Muscle layer of colon (tissue), 2 donors: ENCODE measurements around the gene RUNX1.

Experiments used
- H3K27ac ChIP-seq: one replicate; pipeline ENCODE4 v1.7.0; 2013; ENCODE audit warnings: low read depth, mild to moderate bottlenecking, low read length, moderate library complexity
- H3K27me3 ChIP-seq, 2 donors: one replicate each; pipeline ENCODE4 v1.7.0; 2013; ENCODE audit warnings: low read length in 2 of 2, mild to moderate bottlenecking in 2 of 2; ENCODE audit not compliant: insufficient read depth in 2 of 2, control insufficient read depth in 1 of 2
- H3K36me3 ChIP-seq: one replicate; pipeline ENCODE4 v1.7.0; 2013; ENCODE audit warnings: mild to moderate bottlenecking, low read length; ENCODE audit not compliant: insufficient read depth
- H3K4me1 ChIP-seq: one replicate; pipeline ENCODE4 v1.7.0; 2013; ENCODE audit warnings: mild to moderate bottlenecking, low read length; ENCODE audit not compliant: insufficient read depth
- H3K4me3 ChIP-seq, 2 donors: one replicate each; pipeline ENCODE4 v1.7.0; 2013; ENCODE audit warnings: low read length in 2 of 2, low read depth in 1 of 2, mild to moderate bottlenecking in 1 of 2, moderate library complexity in 1 of 2
- H3K9ac ChIP-seq: one replicate; pipeline ENCODE4 v1.7.0; 2013; ENCODE audit warnings: low read length
- H3K9me3 ChIP-seq: one replicate; pipeline ENCODE4 v1.7.0; 2013; ENCODE audit warnings: mild to moderate bottlenecking, low read length
- donor health status: abdominal sarcoma.
- donor health status: Adenocarcinoma of cecum.

RUNX1 gene

DNA sequence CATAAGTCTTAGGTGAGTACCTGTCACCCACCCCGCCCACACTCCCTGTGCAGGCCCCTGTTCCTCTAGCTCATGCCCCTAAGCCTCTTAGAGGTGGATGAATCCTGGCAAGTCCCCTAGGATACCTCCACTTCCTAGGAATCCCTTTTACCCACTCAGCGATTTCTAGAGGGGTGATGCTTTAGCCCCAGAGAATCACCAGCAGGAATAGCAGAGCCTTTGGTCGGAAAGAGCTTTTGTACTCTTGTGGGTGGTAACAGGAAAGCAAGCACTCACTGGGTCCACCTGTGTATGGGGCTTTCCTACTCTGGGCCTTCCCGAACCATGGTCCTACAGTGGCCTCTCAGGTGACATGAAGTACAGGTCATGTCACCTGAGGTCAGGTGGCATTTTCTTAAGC is 207.9 kb downstream of the RUNX1 start:
- peaks cover 15% of the 10 kb centered on the region for H3K4me1 ChIP-seq
- no peak overlapping the region for H3K4me3 ChIP-seq
- H3K27me3 ChIP-seq, result no peaks in the 10 kb centered on the region
- no peaks in the 10 kb centered on the region for H3K36me3 ChIP-seq
- H3K9ac ChIP-seq, result no peak overlapping the region
- no peak overlapping the region for H3K27ac ChIP-seq
- H3K9me3 ChIP-seq, result no peaks in the 10 kb centered on the region

- no peaks in the 10 kb centered on the region for H3K36me3 ChIP-seq
- no peak overlapping the region for H3K27ac ChIP-seq
- H3K4me1 ChIP-seq, result peaks cover 11% of the 10 kb centered on the region
- no peaks in the 10 kb centered on the region for H3K27me3 ChIP-seq
- H3K9me3 ChIP-seq, result no peaks in the 10 kb centered on the region
- no peak overlapping the region for H3K9ac ChIP-seq
- H3K4me3 ChIP-seq, result no peak overlapping the region
These were observed 208.4 kb downstream of the RUNX1 start for GRCh38 chr21:34840693-34841092.

DNA sequence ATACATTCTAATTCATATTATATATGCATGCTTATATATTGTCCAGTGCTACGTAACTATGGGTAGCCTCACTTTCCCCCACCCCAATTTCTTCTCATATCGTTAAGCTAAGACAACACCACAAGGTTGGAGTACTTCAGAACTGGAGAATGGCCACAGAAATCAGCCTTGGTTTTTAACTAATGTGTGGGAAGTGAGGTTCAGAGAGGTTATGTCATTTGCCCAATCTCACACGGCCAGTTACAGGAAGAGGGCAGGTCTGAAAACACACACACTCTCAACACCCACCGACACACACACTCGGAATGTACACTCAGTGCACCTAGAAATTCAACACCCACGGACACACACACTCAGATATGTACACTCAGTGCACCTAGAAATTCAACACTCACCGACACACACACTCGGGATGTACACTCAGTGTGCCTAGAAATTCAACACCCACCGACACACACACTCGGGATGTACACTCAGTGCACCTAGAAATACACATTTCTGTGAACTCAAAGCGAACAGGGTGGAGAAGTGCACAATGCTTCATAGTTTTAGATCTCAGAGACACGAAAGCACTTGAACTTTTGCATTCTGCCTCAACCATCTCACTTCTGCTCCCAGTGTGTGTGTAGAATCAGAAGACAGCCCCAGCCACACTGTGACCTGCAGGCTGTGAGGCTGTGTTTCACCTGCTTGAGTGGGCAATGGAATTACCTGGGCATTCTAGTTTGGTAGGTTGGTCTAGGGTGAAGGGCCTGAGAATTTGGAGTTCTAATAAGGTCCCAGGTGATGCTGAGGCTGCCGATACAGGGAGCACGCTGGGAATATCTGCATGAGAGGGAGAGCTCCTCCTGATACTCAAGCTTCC is 209.9 kb downstream of the RUNX1 start:
- Histone ChIP-seq H3K4me1 (no peaks in the 10 kb centered on the region), H3K27ac (no peak overlapping the region), H3K27me3 (no peaks in the 10 kb centered on the region), H3K9ac (no peak overlapping the region), H3K4me3 (no peak overlapping the region), H3K9me3 (no peaks in the 10 kb centered on the region), H3K36me3 (no peaks in the 10 kb centered on the region)

DNA sequence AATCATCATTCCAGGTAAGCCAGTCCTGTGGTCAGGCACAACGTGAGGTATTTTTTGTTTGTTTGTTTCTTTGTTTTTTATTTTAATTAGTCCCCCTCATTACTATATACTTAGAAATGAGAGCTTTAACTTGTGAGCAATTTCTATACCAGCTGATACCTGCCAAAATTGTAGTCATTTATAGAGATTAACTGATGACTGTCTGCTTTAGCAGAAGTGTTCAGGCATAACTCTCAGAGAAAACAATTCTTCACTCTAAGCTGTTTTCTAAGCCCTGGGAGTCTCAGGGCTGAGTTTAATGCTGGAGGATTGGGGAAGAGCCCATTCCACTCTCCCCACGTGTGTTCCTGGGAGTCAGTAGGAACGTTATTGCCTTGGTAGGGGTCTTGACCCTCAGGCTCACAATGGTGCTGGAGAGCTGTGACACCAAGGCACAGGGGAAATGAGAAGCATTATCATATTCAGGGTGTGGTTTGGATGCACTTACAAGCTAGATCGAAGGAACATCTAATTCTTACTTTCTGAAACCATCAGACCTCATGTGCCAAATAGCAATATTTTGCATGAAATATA is 212.1 kb downstream of the RUNX1 start:
- Histone ChIP-seq H3K36me3 (no peaks in the 10 kb centered on the region), H3K4me1 (no peaks in the 10 kb centered on the region), H3K4me3 (no peak overlapping the region), H3K9ac (no peak overlapping the region), H3K9me3 (no peaks in the 10 kb centered on the region), H3K27ac (no peak overlapping the region), H3K27me3 (no peaks in the 10 kb centered on the region)

GRCh38 chr21:34836103-34836932 is 212.8 kb downstream of the RUNX1 start:
- no peaks in the 10 kb centered on the region for H3K4me1 ChIP-seq
- no peaks in the 10 kb centered on the region for H3K27me3 ChIP-seq
- no peak overlapping the region for H3K9ac ChIP-seq
- H3K36me3 ChIP-seq, result no peaks in the 10 kb centered on the region
- H3K27ac ChIP-seq, result no peak overlapping the region
- no peak overlapping the region for H3K4me3 ChIP-seq
- no peaks in the 10 kb centered on the region for H3K9me3 ChIP-seq

DNA sequence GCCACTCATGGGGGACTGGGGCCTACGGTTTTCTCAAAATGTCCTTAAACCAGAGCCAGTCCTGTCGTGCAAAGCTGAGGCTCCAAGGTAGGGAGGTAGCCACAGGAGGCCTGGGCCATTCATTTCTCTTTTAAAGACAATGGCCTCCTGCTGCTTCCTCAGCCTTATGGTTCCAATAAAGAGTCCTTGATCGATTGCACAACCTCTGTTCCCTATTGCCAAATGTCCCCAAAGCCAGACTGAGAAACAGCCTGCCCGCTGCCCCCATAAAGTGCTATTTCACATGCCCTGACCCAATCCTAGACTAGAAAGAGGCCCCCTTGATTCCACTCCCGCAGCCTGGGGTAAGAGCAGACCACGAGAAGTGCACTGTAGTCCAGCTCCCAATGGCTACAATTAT is 213.6 kb downstream of the RUNX1 start:
- no peaks in the 10 kb centered on the region for H3K36me3 ChIP-seq
- H3K9me3 ChIP-seq, result no peaks in the 10 kb centered on the region
- H3K4me1 ChIP-seq, result no peaks in the 10 kb centered on the region
- H3K4me3 ChIP-seq, result no peak overlapping the region
- H3K27ac ChIP-seq, result no peak overlapping the region
- no peak overlapping the region for H3K9ac ChIP-seq
- H3K27me3 ChIP-seq, result no peaks in the 10 kb centered on the region

- Histone ChIP-seq H3K36me3 (no peaks in the 10 kb centered on the region), H3K27me3 (no peaks in the 10 kb centered on the region), H3K27ac (no peak overlapping the region), H3K4me3 (no peak overlapping the region), H3K9me3 (no peaks in the 10 kb centered on the region), H3K9ac (no peak overlapping the region), H3K4me1 (no peaks in the 10 kb centered on the region)
These were observed 214.1 kb downstream of the RUNX1 start for GRCh38 chr21:34834852-34835501.

DNA sequence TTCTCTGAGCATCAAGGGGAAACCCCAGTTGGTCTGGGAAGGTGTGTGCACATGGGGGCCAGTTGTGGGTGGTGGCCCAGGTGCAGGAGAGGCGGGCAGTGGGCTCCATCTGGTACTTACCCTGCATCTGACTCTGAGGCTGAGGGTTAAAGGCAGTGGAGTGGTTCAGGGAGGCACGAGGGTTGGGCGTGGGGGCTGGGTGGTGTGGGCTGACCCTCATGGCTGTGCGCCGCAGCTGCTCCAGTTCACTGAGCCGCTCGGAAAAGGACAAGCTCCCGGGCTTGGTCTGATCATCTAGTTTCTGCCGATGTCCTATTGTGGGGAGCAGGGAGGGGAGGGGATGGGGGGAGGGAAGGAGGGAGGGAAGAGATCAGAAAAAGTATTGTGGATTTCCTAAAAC is 214.8 kb downstream of the RUNX1 start:
- no peaks in the 10 kb centered on the region for H3K36me3 ChIP-seq
- H3K9me3 ChIP-seq, result no peaks in the 10 kb centered on the region
- H3K27me3 ChIP-seq, result no peaks in the 10 kb centered on the region
- no peak overlapping the region for H3K9ac ChIP-seq
- no peaks in the 10 kb centered on the region for H3K4me1 ChIP-seq
- no peak overlapping the region for H3K4me3 ChIP-seq
- H3K27ac ChIP-seq, result no peak overlapping the region

DNA sequence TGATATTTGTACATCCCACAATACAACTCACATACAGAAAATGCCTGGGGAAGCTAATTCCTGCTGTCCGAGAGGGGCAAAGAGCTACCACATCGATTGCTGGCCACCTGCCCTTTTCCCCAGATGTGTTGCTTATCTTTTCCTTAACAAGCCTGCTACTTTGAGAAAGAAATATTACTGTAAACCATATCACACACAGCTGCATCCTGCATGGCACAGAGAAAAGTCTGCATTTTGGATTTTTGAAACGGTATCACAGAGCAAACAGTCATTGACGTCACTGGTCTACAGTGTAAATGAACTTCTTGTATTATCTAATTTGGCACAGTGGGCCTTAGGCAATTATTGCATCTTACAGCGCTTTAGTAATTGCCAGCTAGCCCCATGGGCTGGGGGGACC is 215.6 kb downstream of the RUNX1 start:
- Histone ChIP-seq H3K36me3 (no peaks in the 10 kb centered on the region), H3K9me3 (no peaks in the 10 kb centered on the region), H3K4me3 (no peak overlapping the region), H3K9ac (no peak overlapping the region), H3K4me1 (no peaks in the 10 kb centered on the region), H3K27ac (no peak overlapping the region), H3K27me3 (no peaks in the 10 kb centered on the region)

DNA sequence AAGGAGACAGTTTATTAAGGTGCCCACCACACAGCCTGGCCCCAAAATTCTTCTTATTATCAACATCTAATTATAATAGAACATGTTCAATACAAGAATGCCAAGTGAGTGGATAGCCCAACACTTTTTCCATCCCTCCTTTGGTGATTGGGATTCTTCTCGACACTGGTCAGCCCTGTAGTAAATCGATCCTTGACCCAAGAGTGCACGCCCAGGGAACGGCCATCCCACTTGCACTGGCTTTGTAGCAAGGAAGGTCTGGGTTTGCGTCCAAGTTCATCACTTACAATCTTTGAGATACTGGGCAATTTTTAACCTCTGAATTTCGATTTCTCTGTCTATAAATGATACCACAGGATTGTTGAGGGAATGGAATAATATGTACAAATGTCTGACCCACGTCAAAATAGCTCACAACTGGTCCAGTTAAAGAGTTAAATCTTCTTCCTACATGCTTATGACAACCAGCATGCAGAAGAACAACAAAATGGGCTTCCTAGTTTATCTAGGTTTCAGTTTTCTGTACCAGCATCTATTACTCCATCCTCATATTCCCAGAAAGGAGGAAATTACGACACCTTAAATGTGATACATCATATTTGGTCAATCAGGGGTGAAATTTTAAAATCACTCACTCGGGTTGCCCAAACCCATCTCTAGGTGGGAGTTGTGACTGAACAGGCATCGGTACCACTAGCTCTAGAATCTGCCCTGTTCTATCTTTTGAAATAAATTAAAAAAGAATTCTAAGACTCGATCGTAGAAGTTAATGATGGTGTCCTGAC is 218.5 kb downstream of the RUNX1 start:
- H3K27ac ChIP-seq, result no peak overlapping the region
- H3K4me3 ChIP-seq, result no peak overlapping the region
- H3K27me3 ChIP-seq, result no peaks in the 10 kb centered on the region
- H3K36me3 ChIP-seq, result no peaks in the 10 kb centered on the region
- H3K9ac ChIP-seq, result no peak overlapping the region
- H3K9me3 ChIP-seq, result no peaks in the 10 kb centered on the region
- no peaks in the 10 kb centered on the region for H3K4me1 ChIP-seq
